ENCODE data around the gene RADIL.

RADIL gene

DNA sequence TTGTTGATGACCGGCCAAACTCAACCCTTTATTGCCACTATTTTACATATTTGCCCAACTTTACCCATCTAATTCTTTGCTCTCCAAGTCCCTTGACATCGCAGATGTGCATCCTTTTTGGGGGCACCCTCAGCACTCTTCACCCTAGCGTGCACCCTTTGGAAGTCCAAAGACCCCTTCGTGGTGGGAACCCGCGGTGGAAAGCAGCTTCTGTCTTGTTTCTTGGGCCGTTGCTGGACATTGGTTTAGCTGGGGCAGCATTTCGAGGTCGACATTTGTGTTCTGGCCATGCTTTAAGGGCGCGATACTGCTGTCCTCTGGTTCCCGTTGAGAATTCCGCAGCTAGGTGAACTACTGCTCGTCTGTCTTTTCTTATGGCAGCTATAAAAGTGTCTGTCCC is 21.4 kb downstream of the RADIL start (continued):
- TF ChIP-seq, protein P1, sequence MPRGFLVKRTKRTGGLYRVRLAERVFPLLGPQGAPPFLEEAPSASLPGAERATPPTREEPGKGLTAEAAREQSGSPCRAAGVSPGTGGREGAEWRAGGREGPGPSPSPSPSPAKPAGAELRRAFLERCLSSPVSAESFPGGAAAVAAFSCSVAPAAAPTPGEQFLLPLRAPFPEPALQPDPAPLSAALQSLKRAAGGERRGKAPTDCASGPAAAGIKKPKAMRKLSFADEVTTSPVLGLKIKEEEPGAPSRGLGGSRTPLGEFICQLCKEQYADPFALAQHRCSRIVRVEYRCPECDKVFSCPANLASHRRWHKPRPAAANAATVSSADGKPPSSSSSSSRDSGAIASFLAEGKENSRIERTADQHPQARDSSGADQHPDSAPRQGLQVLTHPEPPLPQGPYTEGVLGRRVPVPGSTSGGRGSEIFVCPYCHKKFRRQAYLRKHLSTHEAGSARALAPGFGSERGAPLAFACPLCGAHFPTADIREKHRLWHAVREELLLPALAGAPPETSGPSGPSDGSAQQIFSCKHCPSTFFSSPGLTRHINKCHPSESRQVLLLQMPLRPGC (tag by site-specific recombination; IDR thresholded peaks at IDR 0.05), result no peak
- TF ChIP-seq ZNF558 (tag by site-specific recombination; IDR thresholded peaks at IDR 0.05), result no peak
- no peak for TF ChIP-seq FEZF1 (tag by site-specific recombination; IDR thresholded peaks at IDR 0.05)
- TF ChIP-seq BCL11A (tag by site-specific recombination; IDR thresholded peaks at IDR 0.05; ENCODE audit: low read depth), result no peak

DNA sequence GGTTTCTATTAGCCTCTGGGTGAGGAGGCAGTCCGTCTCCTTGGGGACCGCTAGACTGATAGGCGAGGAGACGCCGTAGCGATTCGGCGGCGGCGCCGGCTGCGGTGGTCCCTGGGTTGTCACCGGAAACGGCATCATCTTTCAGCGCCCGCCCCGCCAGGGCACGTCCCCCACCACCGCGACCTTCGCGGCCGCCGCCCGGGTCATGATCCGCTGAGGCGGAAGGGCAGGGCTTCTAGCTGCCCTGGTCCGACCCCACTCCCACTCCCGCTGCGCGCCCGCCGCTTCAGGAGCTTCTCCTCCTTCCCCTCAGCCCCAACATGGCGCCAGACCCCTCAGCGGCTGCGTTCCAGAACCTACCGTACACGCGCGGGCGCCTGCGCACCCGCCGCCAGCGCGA is 21.8 kb downstream of the RADIL start, which contains the start of gene PAPOLB:
TSS of gene PAPOLB (minus strand) at position 358 of the 400 bp plus-strand sequence. CDS start at position 138, 220 bp downstream.
- Histone ChIP-seq H3K4me3 (ENCODE audit: low read depth, low read length) (no peak within 1 kb of the TSS), H3K9me3 (ENCODE audit: control insufficient read depth, insufficient read depth, low read depth, low read length) (no peaks in the 10 kb centered on the region; the same call in 1 of the 2 replicates), H3K27ac (ENCODE audit: extremely low read depth, low read depth, low read length) (no peak within 1 kb of the TSS), H3K4me1 (ENCODE audit: control insufficient read depth, insufficient read depth, low read length) (no peaks in the 10 kb centered on the region), H3K36me3 (ENCODE audit: control insufficient read depth in 2 of 2, insufficient read depth in 1 of 2, low read length in 2 of 2) (no peaks in the 10 kb centered on the region)
- ChIA-PET CTCF (interaction anchor here (1.7 kb wide), 1 partner anchor 16 kb away, joined by 4 read pairs; no protein-coding TSS in a partner anchor), POLR2A (no interaction called here)
- TF ChIP-seq KLF7 (tag by site-specific recombination; IDR thresholded peaks at IDR 0.05; ENCODE audit: borderline replicate concordance) (no peak), ZNF837 (tag by site-specific recombination; IDR thresholded peaks at IDR 0.05) (no peak), TRIM28 (IDR thresholded peaks at IDR 0.05; ENCODE audit: borderline replicate concordance, low read length) (no peak), BCL11B (tag by site-specific recombination; IDR thresholded peaks at IDR 0.05; ENCODE audit: low read depth) (no peak), ZNF433 (tag by site-specific recombination; IDR thresholded peaks at IDR 0.05; ENCODE audit: low read depth) (no peak), ZNF747 (tag by site-specific recombination; IDR thresholded peaks at IDR 0.05) (no peak), ZNF23 (tag by site-specific recombination; IDR thresholded peaks at IDR 0.05; ENCODE audit: borderline replicate concordance) (no peak)
- TF ChIP-seq, protein P2, sequence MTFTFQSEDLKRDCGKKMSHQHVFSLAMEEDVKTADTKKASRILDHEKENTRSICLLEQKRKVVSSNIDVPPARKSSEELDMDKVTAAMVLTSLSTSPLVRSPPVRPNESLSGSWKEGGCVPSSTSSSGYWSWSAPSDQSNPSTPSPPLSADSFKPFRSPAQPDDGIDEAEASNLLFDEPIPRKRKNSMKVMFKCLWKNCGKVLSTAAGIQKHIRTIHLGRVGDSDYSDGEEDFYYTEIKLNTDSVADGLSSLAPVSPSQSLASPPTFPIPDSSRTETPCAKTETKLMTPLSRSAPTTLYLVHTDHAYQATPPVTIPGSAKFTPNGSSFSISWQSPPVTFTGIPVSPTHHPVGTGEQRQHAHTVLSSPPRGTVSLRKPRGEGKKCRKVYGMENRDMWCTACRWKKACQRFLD (tag by site-specific recombination; IDR thresholded peaks at IDR 0.05), result no peak
- TF ChIP-seq, protein P3, sequence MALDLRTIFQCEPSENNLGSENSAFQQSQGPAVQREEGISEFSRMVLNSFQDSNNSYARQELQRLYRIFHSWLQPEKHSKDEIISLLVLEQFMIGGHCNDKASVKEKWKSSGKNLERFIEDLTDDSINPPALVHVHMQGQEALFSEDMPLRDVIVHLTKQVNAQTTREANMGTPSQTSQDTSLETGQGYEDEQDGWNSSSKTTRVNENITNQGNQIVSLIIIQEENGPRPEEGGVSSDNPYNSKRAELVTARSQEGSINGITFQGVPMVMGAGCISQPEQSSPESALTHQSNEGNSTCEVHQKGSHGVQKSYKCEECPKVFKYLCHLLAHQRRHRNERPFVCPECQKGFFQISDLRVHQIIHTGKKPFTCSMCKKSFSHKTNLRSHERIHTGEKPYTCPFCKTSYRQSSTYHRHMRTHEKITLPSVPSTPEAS (tag by site-specific recombination; IDR thresholded peaks at IDR 0.05), result no peak
- TF ChIP-seq, protein P4, sequence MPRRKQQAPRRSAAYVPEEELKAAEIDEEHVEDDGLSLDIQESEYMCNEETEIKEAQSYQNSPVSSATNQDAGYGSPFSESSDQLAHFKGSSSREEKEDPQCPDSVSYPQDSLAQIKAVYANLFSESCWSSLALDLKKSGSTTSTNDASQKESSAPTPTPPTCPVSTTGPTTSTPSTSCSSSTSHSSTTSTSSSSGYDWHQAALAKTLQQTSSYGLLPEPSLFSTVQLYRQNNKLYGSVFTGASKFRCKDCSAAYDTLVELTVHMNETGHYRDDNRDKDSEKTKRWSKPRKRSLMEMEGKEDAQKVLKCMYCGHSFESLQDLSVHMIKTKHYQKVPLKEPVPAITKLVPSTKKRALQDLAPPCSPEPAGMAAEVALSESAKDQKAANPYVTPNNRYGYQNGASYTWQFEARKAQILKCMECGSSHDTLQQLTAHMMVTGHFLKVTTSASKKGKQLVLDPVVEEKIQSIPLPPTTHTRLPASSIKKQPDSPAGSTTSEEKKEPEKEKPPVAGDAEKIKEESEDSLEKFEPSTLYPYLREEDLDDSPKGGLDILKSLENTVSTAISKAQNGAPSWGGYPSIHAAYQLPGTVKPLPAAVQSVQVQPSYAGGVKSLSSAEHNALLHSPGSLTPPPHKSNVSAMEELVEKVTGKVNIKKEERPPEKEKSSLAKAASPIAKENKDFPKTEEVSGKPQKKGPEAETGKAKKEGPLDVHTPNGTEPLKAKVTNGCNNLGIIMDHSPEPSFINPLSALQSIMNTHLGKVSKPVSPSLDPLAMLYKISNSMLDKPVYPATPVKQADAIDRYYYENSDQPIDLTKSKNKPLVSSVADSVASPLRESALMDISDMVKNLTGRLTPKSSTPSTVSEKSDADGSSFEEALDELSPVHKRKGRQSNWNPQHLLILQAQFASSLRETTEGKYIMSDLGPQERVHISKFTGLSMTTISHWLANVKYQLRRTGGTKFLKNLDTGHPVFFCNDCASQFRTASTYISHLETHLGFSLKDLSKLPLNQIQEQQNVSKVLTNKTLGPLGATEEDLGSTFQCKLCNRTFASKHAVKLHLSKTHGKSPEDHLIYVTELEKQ (tag by site-specific recombination; IDR thresholded peaks at IDR 0.05; ENCODE audit: borderline replicate concordance), result no peak
- TF ChIP-seq, protein P5, sequence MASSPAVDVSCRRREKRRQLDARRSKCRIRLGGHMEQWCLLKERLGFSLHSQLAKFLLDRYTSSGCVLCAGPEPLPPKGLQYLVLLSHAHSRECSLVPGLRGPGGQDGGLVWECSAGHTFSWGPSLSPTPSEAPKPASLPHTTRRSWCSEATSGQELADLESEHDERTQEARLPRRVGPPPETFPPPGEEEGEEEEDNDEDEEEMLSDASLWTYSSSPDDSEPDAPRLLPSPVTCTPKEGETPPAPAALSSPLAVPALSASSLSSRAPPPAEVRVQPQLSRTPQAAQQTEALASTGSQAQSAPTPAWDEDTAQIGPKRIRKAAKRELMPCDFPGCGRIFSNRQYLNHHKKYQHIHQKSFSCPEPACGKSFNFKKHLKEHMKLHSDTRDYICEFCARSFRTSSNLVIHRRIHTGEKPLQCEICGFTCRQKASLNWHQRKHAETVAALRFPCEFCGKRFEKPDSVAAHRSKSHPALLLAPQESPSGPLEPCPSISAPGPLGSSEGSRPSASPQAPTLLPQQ (tag by site-specific recombination; IDR thresholded peaks at IDR 0.05), result no peak
